Ovary (tissue), 9 donors: ENCODE results near the gene H2BK1. TPM values are rescaled to one million over a fixed set of nuclear protein-coding genes. Genes with fewer than 3 reads are reported as not detected.

Source experiments
- DNase-seq, 5 donors: peaks; one replicate each; pipeline ENCODE4 v3.0.0-alpha.2; 2019 to 2020
- H3K27ac ChIP-seq, 2 donors: fragments of 200-600 bp; one replicate each; pipeline versions ENCODE4 v1.5.1 to v1.8.0; 2019 to 2022
- H3K27me3 ChIP-seq: fragments of 200-600 bp; one replicate; pipeline ENCODE4 v1.8.0; 2022
- H3K36me3 ChIP-seq: fragments of 200-600 bp; sonication (generic); one replicate; pipeline ENCODE4 v1.5.1; 2019
- H3K4me1 ChIP-seq: one replicate; pipeline ENCODE4 v1.8.1; 2013; ENCODE audit warnings: mild to moderate bottlenecking, moderate library complexity; ENCODE audit not compliant: insufficient read depth
- H3K4me3 ChIP-seq: fragments of 200-600 bp; sonication (generic); one replicate; pipeline ENCODE4 v1.5.1; 2017
- H3K9me3 ChIP-seq, 2 donors: fragments of 200-600 bp in 1 of 2; sonication (generic) in 1 of 2; one replicate each; pipeline versions ENCODE4 v1.5.1 to v1.8.1; 2013 to 2019; ENCODE audit warnings: mild to moderate bottlenecking in 1 of 2, moderate library complexity in 1 of 2
- CTCF ChIP-seq, 3 donors: fragments of 450-650 bp in 2 of 3; fragments of 200-600 bp in 1 of 3; IDR thresholded peaks; one replicate each; pipeline versions ENCODE4 v1.5.1 to v1.8.0; 2016 to 2022; ENCODE audit warnings: antibody characterized with exemption in 3 of 3, mild to moderate bottlenecking in 1 of 3
- EP300 ChIP-seq: sonication (generic); formaldehyde crosslinking; IDR thresholded peaks from one replicate; pipeline ENCODE4 v1.6.1; 2017; ENCODE audit warnings: antibody characterized with exemption
- POLR2A ChIP-seq: fragments of 450-650 bp; IDR thresholded peaks from one replicate; pipeline ENCODE4 v1.6.1; 2017; ENCODE audit warnings: antibody characterized with exemption, mild to moderate bottlenecking, moderate library complexity
- WGBS, 3 donors: extraction: QIAGEN DNeasy Blood & Tissue Kit in 1 of 3; methylation state at CpG; one replicate each; pipeline versions ENCODE4 v1.1.5 to v1.1.7; 2013 to 2017; 5-methylcytosine and 5-hydroxymethylcytosine counted together
- intact Hi-C, 4 donors: fragments of 100-400 bp; cut with DNase I; formaldehyde crosslinking; loops; one replicate each; pipeline versions ENCODE4 v1.11.0 to v1.15.1; 2022 to 2023
- polyA plus RNA-seq, 2 donors: library from polyadenylated mRNA; stranded (reverse); fragments of 200-250 nt in 1 of 2; fragments of 350-450 nt in 1 of 2; fragmentation: Illumina TruSeq in 1 of 2; extraction: RNeasy Lipid Tissue Mini Kit (QIAGEN cat#74804) in 1 of 2; gene quantifications; one replicate each; pipeline ENCODE4 v1.2.3, GENCODE V29; 2013 to 2014
- total RNA-seq, 7 donors: library from RNA; depleted of rRNA in 2 of 7; stranded (reverse); fragments of >200 nt in 2 of 7; fragmentation: NEBNext Ultra II Directional in 3 of 7; extraction: Animal tissue kit (Norgen Biotek cat#: 25700) in 3 of 7; gene quantifications; one replicate each; pipeline versions ENCODE4 v1.1.0 to v1.2.4, GENCODE V29; 2016 to 2023
- donor health status: DM: no; HTN: no; CAD: no; lungs with moderate emphysema.
- donor health status: DM: no; HTN: no; CAD: no.
- donor health status: Bipolar disorder and iron deficiency.
- donor health status: DM: yes; HTN: yes; CAD: no.
- donor health status: DM: no; HTN: no; CAD: no.
- donor health status: DM: yes; HTN: yes; CAD: no.

The H2BK1 gene
- total and polyA plus RNA-seq, 9 donors = 0.36 to 1.3 (median 1.0) TPM; not detected in 5

GRCh38 chr7:151201751-151202150 is 8.5 kb downstream of the H2BK1 start:
- no peaks in the 10 kb centered on the region for H3K9me3 ChIP-seq
- intact Hi-C loops = no loop called here
- no peak overlapping the region for H3K27ac ChIP-seq
- TF ChIP-seq EP300 = no peak
- no peak for TF ChIP-seq POLR2A
- no peak for TF ChIP-seq CTCF (IDR thresholded peaks at IDR 0.05)
- peaks cover 7% of the 10 kb centered on the region for H3K4me1 ChIP-seq
- DNase-seq = no peak
- 87 to 89% (median 88%) methylated on average over 4 of the region's 4 CpGs for WGBS, 3 donors
- no peak overlapping the region for H3K4me3 ChIP-seq
- no peaks in the 10 kb centered on the region for H3K27me3 ChIP-seq
- H3K36me3 ChIP-seq = no peaks in the 10 kb centered on the region

DNA sequence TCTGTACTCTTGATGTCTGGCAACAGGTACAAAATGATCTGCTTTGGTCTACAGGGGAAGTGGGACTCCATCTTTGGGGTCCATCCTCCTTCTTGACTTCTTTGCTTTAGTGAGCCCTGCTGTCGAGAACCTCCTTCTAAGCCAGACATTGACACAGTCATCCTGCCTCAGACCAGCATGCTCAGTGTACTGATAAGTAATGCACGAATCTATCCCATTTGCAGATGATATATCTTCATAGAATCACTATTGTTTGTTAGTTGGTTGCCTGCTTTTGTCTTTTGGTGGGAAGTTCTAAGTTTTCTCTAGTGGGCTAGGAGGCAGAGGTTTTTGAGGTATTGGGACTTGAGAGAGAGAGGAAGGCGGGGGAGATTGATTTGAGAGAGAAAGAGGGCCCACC is 8.9 kb downstream of the H2BK1 start:
- H3K9me3 ChIP-seq = no peaks in the 10 kb centered on the region
- no peaks in the 10 kb centered on the region for H3K36me3 ChIP-seq
- no peak overlapping the region for H3K27ac ChIP-seq
- DNase-seq = no peak
- intact Hi-C loops = no loop called here
- H3K4me1 ChIP-seq = peaks cover 7% of the 10 kb centered on the region
- 93 to 95% (median 93%) methylated on average over 3 of the region's 3 CpGs for WGBS, 3 donors
- H3K27me3 ChIP-seq = no peaks in the 10 kb centered on the region
- no peak overlapping the region for H3K4me3 ChIP-seq
- no peak for TF ChIP-seq CTCF (IDR thresholded peaks at IDR 0.05)
- TF ChIP-seq EP300 = no peak
- no peak for TF ChIP-seq POLR2A

DNA sequence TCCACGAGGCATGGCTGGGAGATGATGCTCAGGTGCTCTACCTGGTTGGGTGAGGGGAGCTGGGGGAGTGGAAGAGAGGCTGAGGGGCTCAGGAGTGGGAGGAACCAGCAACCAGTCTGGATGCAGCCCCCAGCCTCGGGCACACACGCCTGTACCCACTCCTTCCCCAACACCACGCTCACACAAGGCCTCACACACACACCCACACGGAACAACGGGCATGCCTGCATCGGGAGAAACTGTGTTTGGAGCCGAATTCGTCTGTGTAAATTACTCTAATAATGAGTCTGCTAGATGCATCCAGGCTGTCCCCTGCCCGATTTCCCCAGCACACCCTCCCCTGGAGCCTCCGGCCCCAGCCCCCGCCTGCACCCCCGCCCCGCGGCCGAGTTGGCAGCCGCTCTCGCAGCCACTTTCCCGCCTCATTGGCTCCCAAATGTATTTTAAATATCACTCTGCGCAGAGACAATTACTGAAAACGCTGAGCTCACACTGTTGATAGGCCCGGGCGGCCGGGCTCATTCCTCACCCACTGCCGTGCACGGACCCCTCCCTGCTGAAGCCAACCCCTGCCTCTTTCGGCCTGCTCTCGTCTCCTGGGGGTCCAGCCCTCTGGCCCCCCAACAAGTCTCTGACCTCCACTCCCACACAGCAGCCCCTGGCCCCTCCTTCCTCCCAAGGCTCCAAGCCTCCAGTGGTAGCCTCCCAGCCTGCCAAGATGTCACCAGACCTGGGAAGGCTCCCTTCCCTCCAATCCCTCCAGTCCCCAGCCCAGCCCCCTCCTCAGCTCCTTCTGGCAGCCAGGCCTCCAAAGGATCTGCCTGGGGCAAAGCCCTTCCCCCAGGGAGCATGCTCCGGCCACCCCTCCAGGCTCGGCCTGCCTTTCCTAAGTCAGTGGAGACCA is 11.1 kb downstream of the H2BK1 start:
- H3K36me3 ChIP-seq = no peaks in the 10 kb centered on the region
- DNase-seq = peak; percentile 42 to 79 (median 71)
- H3K4me1 ChIP-seq = peaks cover 7% of the 10 kb centered on the region
- H3K27ac ChIP-seq = peak overlapping the region; percentile 5 to 60
- intact Hi-C loops = no loop called here
- H3K27me3 ChIP-seq = no peaks in the 10 kb centered on the region
- no peaks in the 10 kb centered on the region for H3K9me3 ChIP-seq
- H3K4me3 ChIP-seq = no peak overlapping the region
- 15 to 29% (median 22%) methylated on average over 30 of the region's 30 CpGs for WGBS, 3 donors
- TF ChIP-seq POLR2A = no peak
- TF ChIP-seq EP300 = no peak
- no peak for TF ChIP-seq CTCF (IDR thresholded peaks at IDR 0.05)

DNA sequence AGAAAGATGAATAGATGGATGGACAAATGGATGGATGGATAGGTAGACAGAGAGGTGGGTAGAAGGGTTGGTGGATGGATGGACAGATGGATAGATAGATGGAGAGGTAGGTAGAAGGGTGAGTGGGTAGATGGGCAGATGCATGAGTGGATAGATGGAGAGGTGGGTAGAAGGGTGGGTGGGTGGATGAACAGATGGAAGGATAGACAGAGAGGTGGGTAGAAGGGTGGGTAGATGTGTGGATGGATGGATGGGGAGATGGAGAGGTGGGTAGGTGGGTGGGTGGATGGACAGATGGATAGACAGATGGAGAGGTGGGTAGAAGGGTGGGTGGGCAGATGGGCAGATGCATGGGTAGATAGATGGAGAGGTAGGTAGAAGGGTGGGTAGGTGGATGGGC is 12.4 kb downstream of the H2BK1 start:
- Histone ChIP-seq H3K4me3 (no peak overlapping the region), H3K27ac (no peak overlapping the region), H3K36me3 (no peaks in the 10 kb centered on the region), H3K4me1 (peaks cover 7% of the 10 kb centered on the region), H3K9me3 (no peaks in the 10 kb centered on the region), H3K27me3 (no peaks in the 10 kb centered on the region)
- intact Hi-C loops = no loop called here
- TF ChIP-seq CTCF (IDR thresholded peaks at IDR 0.05) (no peak), POLR2A (no peak), EP300 (no peak)
- no peak for DNase-seq
